ENCODE measurements around the gene AKAP12.
"Not testable (repeated sequence)": the region's sequence is repeated elsewhere in the genome, so short reads cannot be mapped to it uniquely, and the experiment has no call there.

Gene AKAP12

GRCh38 chr6:151317103-151317994, 77.6 kb downstream of the AKAP12 start:
- no peak for DNase-seq

DNA sequence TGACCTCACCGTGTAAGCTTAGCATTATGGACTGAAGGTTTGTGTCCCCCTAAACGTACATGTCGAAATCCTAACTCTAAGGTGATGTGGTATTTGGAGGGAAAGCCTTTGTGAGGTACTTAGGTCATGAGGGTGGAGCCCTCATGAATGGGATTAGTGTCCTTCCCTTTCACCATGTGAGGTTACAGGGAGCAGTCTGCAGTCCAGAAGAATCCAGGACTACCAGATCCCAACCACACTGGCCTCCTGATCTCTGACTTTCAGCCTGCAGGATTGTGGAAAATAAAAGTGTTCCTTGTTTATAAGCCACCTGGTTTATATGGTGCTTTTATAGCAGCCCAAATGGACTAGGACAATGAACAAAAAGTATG, 78.2 kb downstream of the AKAP12 start:
- DNase-seq, result no peak

DNA sequence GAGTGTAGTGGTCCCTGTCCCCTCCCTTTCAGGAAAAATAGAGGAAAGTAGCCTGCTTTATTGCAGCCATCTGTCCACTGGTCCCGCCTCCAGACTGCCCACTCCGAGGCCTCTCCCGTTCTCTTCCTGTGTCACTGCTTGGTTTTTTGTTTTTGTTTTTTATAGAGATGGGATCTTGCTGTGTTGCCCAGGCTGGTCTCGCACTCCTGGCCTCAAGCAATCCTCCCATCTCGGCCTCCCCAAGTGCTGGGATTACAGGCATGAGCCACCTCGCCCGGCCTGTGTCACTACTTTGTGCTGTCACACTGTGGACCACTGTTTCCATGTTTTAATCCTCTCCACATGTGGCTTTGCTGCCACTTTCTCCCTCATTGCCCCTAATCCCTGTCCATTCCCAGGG, 80.4 kb downstream of the AKAP12 start:
- DNase-seq, result no peak

GRCh38 chr6:151321438-151321837, 81.7 kb downstream of the AKAP12 start:
- DNase-seq, result no peak

- DNase-seq, result no peak
These were observed 82.8 kb downstream of the AKAP12 start for GRCh38 chr6:151322570-151322969.

DNA sequence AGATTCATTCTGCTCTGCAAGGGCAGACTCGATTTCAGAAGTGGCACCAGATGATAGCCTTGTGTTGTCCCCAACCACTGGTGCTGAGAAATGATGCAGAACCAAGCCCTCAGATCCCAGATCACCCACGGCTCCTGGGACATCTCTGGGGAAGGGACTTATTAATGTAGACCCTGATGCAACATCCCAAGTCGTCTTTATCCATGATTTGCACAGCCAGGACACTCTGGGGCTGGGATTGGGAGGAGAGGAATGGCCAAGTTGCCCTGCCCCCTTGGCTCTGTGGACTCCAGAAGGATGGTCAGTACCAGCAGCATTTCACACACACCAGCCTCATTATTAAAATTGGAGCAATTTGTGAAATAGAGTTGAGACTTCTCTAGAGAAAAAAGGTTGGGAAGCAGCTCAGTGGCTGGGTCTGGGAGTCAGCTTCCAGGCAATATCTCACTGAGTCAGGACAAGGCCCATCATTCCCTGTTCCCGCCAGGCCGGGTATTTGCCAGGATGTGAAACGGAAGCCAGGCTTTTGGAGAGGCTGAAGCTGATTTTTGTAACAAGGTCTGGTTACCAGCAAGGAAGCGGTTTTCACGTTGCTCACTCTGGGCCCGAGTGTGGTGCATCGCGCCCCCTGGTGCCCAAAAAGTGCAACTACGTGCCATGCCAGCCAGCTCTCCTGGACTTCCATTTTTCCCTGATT, 84.2 kb downstream of the AKAP12 start:
- peak; percentile 93 for DNase-seq

GRCh38 chr6:151324488-151324825, 84.7 kb downstream of the AKAP12 start:
- DNase-seq, result no peak

DNA sequence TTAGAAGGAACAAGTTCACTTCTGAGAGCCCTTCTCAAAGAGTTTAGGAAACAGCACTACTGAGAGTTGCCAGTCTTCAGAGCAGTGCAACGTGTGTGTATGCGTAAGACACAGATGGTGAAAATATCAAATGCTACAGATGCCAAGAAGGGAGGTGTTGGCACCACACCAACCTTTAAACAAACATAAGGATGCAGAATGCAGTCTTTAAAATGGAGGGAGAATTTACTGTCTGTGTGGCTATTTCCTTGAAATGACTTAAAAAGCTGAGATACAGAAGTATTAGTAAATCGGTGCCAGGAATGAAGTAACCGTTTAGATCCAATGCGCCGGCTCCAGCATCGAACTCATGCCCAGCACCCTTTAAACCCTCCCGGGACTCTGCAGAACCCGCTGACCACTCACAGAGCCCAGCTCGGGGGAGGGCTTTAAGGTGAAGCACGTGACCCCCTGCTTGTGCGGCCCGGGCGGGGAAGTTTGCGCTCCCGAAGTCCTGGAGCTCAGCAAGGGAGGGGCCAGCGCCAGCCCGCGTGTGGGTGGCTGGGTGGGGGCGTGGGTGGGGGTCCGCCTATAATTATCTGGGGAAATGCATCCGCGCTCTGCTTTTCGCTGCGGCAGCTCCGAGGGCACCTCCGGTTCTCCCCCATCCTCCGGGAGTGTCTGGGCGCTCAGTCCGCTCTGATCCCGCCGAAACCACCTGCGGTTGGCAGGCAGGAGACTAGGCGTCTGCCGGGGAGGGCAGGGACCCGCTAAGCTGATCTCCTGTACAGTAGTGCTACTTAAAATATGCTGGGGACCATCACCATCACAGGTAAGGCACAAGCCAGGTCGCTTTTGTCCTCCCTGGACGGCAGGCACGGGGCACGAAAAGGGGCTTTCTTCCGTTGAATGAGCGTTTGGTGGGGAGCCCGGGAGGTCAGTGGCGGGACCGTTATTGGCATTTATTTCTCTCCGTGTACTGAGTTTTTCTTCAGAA, 85.6 kb downstream of the AKAP12 start:
- no peak for DNase-seq

- DNase-seq, result no peak
These were observed 86.5 kb downstream of the AKAP12 start for GRCh38 chr6:151326116-151326825.

DNA sequence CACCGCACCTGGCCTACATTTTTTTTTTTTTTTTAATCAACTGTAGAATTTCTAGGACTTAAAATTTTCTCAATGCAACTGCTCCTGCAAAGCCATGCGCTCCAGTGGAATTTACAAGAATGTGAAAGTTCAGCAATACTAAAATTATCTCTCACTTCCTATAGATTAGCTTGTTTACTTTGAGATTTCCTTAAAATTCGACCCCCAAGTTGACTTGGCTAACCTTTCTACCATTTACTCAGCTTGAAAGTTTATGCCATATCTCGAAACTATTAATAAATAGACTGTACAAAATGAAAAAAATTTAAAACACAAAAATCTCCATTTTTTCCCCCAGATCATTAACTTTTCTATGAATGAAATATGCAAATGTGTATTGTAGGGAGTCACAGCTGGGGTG, 87.3 kb downstream of the AKAP12 start:
- no peak for DNase-seq

- no peak for DNase-seq
These were observed 90.4 kb downstream of the AKAP12 start for GRCh38 chr6:151330130-151330696.

- DNase-seq, result no peak
These were observed 96.2 kb downstream of the AKAP12 start for GRCh38 chr6:151335930-151336329.

- no peak for DNase-seq
These were observed 99.0 kb downstream of the AKAP12 start for GRCh38 chr6:151338651-151339200.

- no peak for DNase-seq
These were observed 99.6 kb downstream of the AKAP12 start for GRCh38 chr6:151339369-151339768.

DNA sequence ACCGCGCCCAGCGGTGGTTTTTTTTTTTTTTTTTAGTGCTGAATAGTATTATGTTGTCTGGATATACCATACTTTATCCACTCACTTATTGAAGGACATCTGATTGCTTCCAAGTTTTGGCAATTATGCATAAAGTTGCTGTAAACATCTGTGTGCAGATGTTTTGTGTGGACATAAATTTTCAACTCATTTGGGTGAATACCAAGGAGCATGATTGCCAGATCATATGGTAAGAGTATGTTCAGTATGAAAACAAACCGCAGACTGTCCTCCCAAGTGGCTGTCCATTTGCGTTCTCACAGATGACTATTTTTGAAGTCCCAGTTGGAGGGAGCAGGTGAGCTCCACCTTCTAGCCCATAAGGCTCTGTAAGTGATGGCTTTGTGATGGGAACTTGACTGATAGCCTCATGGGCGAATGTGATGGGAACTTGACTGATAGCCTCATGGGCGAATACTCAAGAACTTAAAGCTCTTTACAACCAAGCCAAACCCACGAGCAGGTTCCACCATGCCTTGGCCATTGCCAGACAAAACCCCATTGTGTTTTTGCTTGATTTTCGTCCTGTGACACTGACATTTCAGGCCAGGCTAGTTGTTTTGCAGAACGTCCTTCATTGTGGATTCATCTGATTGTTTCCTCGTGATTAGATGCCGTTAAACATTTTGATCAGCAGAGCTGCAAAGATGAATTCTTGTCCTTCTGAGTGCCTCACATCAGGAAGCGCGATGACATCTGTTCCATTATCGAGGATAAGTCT, 100.6 kb downstream of the AKAP12 start:
- no peak for DNase-seq

DNA sequence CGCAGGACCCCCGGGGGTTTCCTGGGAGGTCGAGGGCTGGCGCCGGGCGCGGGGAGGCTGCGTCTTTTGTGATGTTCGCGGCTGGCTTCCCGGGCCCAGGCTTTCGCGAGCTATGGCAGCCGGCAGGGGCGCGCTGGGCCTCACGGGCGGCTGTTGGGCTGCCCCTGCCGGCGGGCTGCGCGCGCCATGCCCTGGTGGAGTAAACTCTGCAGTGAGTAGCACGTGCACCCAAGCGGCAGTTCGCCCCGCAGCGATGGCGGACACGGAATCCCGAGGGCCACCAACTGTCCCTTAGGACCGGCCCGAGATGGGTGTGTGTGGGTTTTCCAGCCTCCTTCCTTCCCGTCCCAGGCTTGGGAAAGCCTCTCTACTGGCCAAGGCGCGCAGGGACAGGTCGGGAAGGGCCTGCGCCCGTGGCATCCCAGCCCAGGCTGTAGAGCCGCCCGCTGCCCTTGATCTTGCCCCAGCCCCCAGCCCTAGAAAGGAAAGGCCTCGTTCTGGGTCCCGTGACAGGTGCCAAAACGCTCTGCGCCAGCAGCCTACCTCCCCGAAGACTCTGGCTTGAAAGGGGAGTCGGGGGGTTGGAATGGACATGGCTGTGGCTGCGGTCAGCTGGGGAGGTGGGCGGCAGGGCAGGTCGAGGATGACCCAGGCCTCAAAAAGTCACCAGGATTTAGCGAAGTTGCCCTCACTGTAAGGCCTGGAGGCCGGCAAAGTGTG, 101.9 kb downstream of the AKAP12 start:
- peak; percentile 39 for DNase-seq

DNA sequence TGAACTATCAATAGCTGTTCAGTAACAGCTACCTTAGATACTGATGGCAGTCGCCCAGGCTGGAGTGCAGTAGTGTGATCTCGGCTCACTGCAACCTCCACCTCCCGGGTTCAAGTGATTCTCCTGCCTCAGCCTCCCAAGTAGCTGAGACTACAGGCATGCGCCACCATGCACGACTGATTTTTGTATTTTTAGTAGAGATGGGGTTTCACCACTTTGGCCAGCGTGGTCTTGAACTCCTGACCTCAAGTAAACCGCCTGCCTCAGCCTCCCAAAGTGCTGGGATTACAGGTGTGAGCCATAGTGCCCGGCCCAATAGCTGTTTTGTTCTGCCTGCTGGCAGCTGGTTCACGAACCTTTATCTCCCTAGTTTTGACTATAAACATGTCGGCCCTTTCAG, 103.0 kb downstream of the AKAP12 start:
- DNase-seq, result not testable (repeated sequence)

DNA sequence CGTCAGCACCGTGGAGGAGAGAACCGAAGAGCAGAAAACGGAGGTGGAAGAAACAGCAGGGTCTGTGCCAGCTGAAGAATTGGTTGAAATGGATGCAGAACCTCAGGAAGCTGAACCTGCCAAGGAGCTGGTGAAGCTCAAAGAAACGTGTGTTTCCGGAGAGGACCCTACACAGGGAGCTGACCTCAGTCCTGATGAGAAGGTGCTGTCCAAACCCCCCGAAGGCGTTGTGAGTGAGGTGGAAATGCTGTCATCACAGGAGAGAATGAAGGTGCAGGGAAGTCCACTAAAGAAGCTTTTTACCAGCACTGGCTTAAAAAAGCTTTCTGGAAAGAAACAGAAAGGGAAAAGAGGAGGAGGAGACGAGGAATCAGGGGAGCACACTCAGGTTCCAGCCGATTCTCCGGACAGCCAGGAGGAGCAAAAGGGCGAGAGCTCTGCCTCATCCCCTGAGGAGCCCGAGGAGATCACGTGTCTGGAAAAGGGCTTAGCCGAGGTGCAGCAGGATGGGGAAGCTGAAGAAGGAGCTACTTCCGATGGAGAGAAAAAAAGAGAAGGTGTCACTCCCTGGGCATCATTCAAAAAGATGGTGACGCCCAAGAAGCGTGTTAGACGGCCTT, 110.0 kb downstream of the AKAP12 start:
- no peak for DNase-seq

GRCh38 chr6:151350442-151351145, 110.8 kb downstream of the AKAP12 start:
- DNase-seq, result no peak

All from islet precursor cell (in vitro differentiated cells).